ENCODE measurements around the gene XRCC4. TPM values are rescaled to one million over a fixed set of nuclear protein-coding genes. Genes with fewer than 3 reads are reported as not detected.

XRCC4 gene
- polyA plus RNA-seq, 1 donor (not counting 4 experiments of a cell fraction or from before 2014, with no cell fraction given), result 10.9 TPM

DNA sequence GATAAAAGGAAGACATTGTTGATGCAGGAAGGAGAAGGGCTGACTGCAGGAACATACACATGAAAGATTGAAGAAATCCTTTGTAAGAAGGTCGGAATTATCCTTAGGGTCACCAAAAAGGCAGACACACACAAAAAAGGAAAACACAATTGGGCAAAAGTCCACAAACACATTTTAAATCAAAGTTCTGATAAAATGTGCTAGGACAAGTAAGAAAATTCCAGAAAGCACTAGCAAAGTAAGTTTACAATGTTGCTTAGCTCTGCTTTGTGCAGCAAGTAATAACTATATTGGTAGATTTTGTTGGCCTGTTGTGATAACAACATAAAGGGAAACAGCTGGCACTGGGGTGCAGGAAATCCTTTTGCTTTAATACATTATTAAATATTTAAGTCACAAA is 294.4 kb downstream of the XRCC4 start:
- FAIRE-seq, result no peak

DNA sequence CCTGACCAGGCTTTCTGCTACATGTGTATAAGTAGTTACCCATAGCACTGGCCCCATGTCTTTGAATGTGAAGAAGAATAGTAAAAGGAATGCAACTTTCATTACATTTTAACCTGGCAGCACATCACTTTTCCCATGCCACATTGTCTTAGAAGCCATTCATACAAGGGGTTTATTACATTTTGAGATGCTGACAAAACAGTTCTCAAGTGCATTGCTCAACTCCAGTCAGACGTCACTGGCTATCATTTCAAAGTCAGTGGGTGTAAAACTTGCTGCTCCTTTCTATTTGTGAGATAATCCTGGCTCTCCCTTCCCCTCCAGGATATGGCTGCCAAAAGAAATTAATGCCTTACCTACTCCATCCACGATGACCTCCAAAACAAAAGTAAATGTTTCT is 297.2 kb downstream of the XRCC4 start:
- no peak overlapping the region for H3K4me3 ChIP-seq (ENCODE audit: control insufficient read depth in 2 of 3, extremely low read depth in 1 of 3, insufficient read depth in 2 of 3, low read depth in 1 of 3, low read length in 3 of 3)
- FAIRE-seq, result no peak
- H3K4me2 ChIP-seq (ENCODE audit: control insufficient read depth, extremely low read depth, insufficient read depth, low read depth, low read length), result no peak overlapping the region
- H3K4me1 ChIP-seq (ENCODE audit: control insufficient read depth, extremely low read depth, insufficient read depth, low read length), result no peaks in the 10 kb centered on the region
- H3K36me3 ChIP-seq (ENCODE audit: control insufficient read depth in 2 of 2, extremely low read depth in 1 of 2, insufficient read depth in 2 of 2, low read length in 2 of 2), result no peaks in the 10 kb centered on the region
- no peak for DNase-seq (ENCODE audit: low read depth, low spot score)
- TF ChIP-seq EZH2 (IDR thresholded peaks at IDR 0.05; ENCODE audit: low read length), result no peak
- TF ChIP-seq, protein P1, sequence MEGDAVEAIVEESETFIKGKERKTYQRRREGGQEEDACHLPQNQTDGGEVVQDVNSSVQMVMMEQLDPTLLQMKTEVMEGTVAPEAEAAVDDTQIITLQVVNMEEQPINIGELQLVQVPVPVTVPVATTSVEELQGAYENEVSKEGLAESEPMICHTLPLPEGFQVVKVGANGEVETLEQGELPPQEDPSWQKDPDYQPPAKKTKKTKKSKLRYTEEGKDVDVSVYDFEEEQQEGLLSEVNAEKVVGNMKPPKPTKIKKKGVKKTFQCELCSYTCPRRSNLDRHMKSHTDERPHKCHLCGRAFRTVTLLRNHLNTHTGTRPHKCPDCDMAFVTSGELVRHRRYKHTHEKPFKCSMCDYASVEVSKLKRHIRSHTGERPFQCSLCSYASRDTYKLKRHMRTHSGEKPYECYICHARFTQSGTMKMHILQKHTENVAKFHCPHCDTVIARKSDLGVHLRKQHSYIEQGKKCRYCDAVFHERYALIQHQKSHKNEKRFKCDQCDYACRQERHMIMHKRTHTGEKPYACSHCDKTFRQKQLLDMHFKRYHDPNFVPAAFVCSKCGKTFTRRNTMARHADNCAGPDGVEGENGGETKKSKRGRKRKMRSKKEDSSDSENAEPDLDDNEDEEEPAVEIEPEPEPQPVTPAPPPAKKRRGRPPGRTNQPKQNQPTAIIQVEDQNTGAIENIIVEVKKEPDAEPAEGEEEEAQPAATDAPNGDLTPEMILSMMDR (optimal IDR thresholded peaks at IDR 0.05 in 1 of 3, IDR thresholded peaks at IDR 0.05 in 1 of 3, conservative IDR thresholded peaks at IDR 0.05 in 1 of 3; ENCODE audit: extremely low read depth in 1 of 3, insufficient read depth in 2 of 3, low read length in 3 of 3), result no peak
- dilution Hi-C loops (cut with MboI; ENCODE audit: extremely low pct_ligation_motif_present, low sequenced_read_pairs), result no loop called here
- no peak overlapping the region for H3K9ac ChIP-seq (ENCODE audit: control insufficient read depth, extremely low read depth, insufficient read depth, low read length)
- H3K9me1 ChIP-seq (ENCODE audit: control insufficient read depth, extremely low read depth, insufficient read depth, low read length), result no peaks in the 10 kb centered on the region
- H4K20me1 ChIP-seq (ENCODE audit: control insufficient read depth, extremely low read depth, insufficient read depth, low read length), result no peaks in the 10 kb centered on the region
- H3K79me2 ChIP-seq (ENCODE audit: control insufficient read depth, insufficient read depth, low read length), result no peaks in the 10 kb centered on the region
- no peaks in the 10 kb centered on the region for H3K27me3 ChIP-seq (ENCODE audit: control insufficient read depth, extremely low read depth, insufficient read depth, low read length)
- no peak overlapping the region for H3K27ac ChIP-seq (ENCODE audit: control insufficient read depth, insufficient read depth, low read length)
- no peaks in the 10 kb centered on the region for H3K9me3 ChIP-seq (ENCODE audit: control insufficient read depth, low read depth, low read length)
- no peak overlapping the region for H2AFZ ChIP-seq (ENCODE audit: control insufficient read depth, low read length)

More for the DNA sequence above, 294.4 kb downstream of the XRCC4 start:
- DNase-seq (ENCODE audit: low read depth, low spot score), result no peak
- no peaks in the 10 kb centered on the region for H4K20me1 ChIP-seq (ENCODE audit: control insufficient read depth, extremely low read depth, insufficient read depth, low read length)
- H3K4me1 ChIP-seq (ENCODE audit: control insufficient read depth, extremely low read depth, insufficient read depth, low read length), result no peaks in the 10 kb centered on the region
- no peaks in the 10 kb centered on the region for H3K36me3 ChIP-seq (ENCODE audit: control insufficient read depth in 2 of 2, extremely low read depth in 1 of 2, insufficient read depth in 2 of 2, low read length in 2 of 2)
- no peak overlapping the region for H3K4me2 ChIP-seq (ENCODE audit: control insufficient read depth, extremely low read depth, insufficient read depth, low read depth, low read length)
- no peak overlapping the region for H3K27ac ChIP-seq (ENCODE audit: control insufficient read depth, insufficient read depth, low read length)
- no peaks in the 10 kb centered on the region for H3K27me3 ChIP-seq (ENCODE audit: control insufficient read depth, extremely low read depth, insufficient read depth, low read length)
- no peak overlapping the region for H3K9ac ChIP-seq (ENCODE audit: control insufficient read depth, extremely low read depth, insufficient read depth, low read length)
- H2AFZ ChIP-seq (ENCODE audit: control insufficient read depth, low read length), result no peak overlapping the region
- no peaks in the 10 kb centered on the region for H3K79me2 ChIP-seq (ENCODE audit: control insufficient read depth, insufficient read depth, low read length)
- no peak overlapping the region for H3K4me3 ChIP-seq (ENCODE audit: control insufficient read depth in 2 of 3, extremely low read depth in 1 of 3, insufficient read depth in 2 of 3, low read depth in 1 of 3, low read length in 3 of 3)
- dilution Hi-C loops (cut with MboI; ENCODE audit: extremely low pct_ligation_motif_present, low sequenced_read_pairs), result no loop called here
- H3K9me1 ChIP-seq (ENCODE audit: control insufficient read depth, extremely low read depth, insufficient read depth, low read length), result no peaks in the 10 kb centered on the region
- TF ChIP-seq, protein P1 (optimal IDR thresholded peaks at IDR 0.05 in 1 of 3, IDR thresholded peaks at IDR 0.05 in 1 of 3, conservative IDR thresholded peaks at IDR 0.05 in 1 of 3; ENCODE audit: extremely low read depth in 1 of 3, insufficient read depth in 2 of 3, low read length in 3 of 3), result no peak
- no peaks in the 10 kb centered on the region for H3K9me3 ChIP-seq (ENCODE audit: control insufficient read depth, low read depth, low read length)

Data from keratinocyte (primary cell).